Kidney (tissue), 14 donors: Measurements from ENCODE around the gene TMEM109. TPM values are rescaled to one million over a fixed set of nuclear protein-coding genes. Genes with fewer than 3 reads are reported as not detected.

ENCODE experiments used
- DNase-seq, 5 donors: peaks; one replicate each; pipeline ENCODE4 v3.0.0-alpha.2; 2013 to 2020
- FAIRE-seq: peaks from 2 replicates; lab custom pipeline; 2012; peaks lifted over from hg19 to GRCh38; lab: Jason Lieb, UNC
- H3K27ac ChIP-seq, 2 donors: one replicate each; pipeline ENCODE4 v1.7.0; 2013; ENCODE audit warnings: low read depth in 2 of 2, low read length in 2 of 2, inconsistent platforms in 1 of 2
- H3K27me3 ChIP-seq: one replicate; pipeline ENCODE4 v1.7.1; 2013; ENCODE audit warnings: low read length, inconsistent platforms; ENCODE audit not compliant: control insufficient read depth, insufficient read depth
- H3K36me3 ChIP-seq, 3 donors: one replicate each; pipeline versions ENCODE4 v1.7.0 to v1.7.1; 2013; ENCODE audit warnings: low read length in 3 of 3, control low read depth in 1 of 3, inconsistent platforms in 1 of 3; ENCODE audit not compliant: insufficient read depth in 3 of 3, control insufficient read depth in 2 of 3
- H3K4me1 ChIP-seq, 3 donors: one replicate each; pipeline versions ENCODE4 v1.7.0 to v1.7.1; 2013; ENCODE audit warnings: low read length in 3 of 3, inconsistent platforms in 1 of 3, low read depth in 1 of 3; ENCODE audit not compliant: control insufficient read depth in 2 of 3, insufficient read depth in 2 of 3
- H3K4me3 ChIP-seq, 3 donors: one replicate each; pipeline versions ENCODE4 v1.7.0 to v1.8.1; 2013; ENCODE audit warnings: low read length in 3 of 3, control low read depth in 1 of 3, inconsistent platforms in 1 of 3
- H3K9ac ChIP-seq, 3 donors: one replicate each; pipeline versions ENCODE4 v1.7.0 to v1.7.1; 2013; ENCODE audit warnings: low read length in 3 of 3, control low read depth in 1 of 3, inconsistent platforms in 1 of 3
- H3K9me3 ChIP-seq, 3 donors: one replicate each; pipeline versions ENCODE4 v1.7.0 to v1.7.1; 2013; ENCODE audit warnings: low read length in 3 of 3, control low read depth in 1 of 3, inconsistent platforms in 1 of 3; ENCODE audit not compliant: control insufficient read depth in 2 of 3, insufficient read depth in 1 of 3
- CTCF ChIP-seq: IDR thresholded peaks from 3 replicates; pipeline ENCODE4 v1.5.1; 2012; ENCODE audit warnings: mild to moderate bottlenecking, moderate library complexity, borderline replicate concordance; ENCODE audit not compliant: insufficient read depth; ENCODE audit errors: extremely low read depth
- intact Hi-C: fragments of 100-400 bp; cut with DNase I; formaldehyde crosslinking; loops from one replicate; pipeline ENCODE4 v1.11.1; 2022
- polyA plus RNA-seq: library from polyadenylated mRNA; stranded (reverse); fragments of 350-450 nt; fragmentation: Illumina TruSeq; extraction: RNeasy Lipid Tissue Mini Kit (QIAGEN cat#74804); gene quantifications from one replicate; pipeline ENCODE4 v1.2.3, GENCODE V29; 2014; ENCODE audit warnings: low read depth, low replicate concordance; ENCODE audit not compliant: insufficient read depth
- total RNA-seq: library from RNA; stranded (reverse); fragmentation: NEBNext Ultra II Directional; extraction: Animal tissue kit (Norgen Biotek cat#: 25700); gene quantifications from one replicate; pipeline ENCODE4 v1.2.1, GENCODE V29; 2021
- donor health status: control.
- donor health status: control.
- donor health status: control.
- donor health status: control.
- donor health status: control.
- donor health status: DM: yes; HTN: yes; CAD: no.
- donor health status: Normal renal cell carcinoma (clear cell type).

Gene TMEM109
- total and polyA plus RNA-seq, 2 donors from 2014 or later = 130 to 139 TPM

GRCh38 chr11:60889869-60890311 lies 24.1 kb upstream of the TMEM109 start:
- FAIRE-seq = no peak

GRCh38 chr11:60890696-60891095 lies 23.3 kb upstream of the TMEM109 start:
- peaks cover 3 to 19% (median 12%) of the 10 kb centered on the region in 3 donors for H3K36me3 ChIP-seq
- H3K9me3 ChIP-seq = no peaks in the 10 kb centered on the region
- no peaks in the 10 kb centered on the region for H3K27me3 ChIP-seq
- no peak overlapping the region for H3K4me3 ChIP-seq
- no peak overlapping the region for H3K9ac ChIP-seq
- H3K4me1 ChIP-seq = no peaks in the 10 kb centered on the region
- DNase-seq (peak in 1 of 5 donors; percentile 30), FAIRE-seq (no peak)
- intact Hi-C loops = no loop called here
- no peak for TF ChIP-seq CTCF
- H3K27ac ChIP-seq = no peak overlapping the region

More at GRCh38 chr11:60889869-60890311, 24.1 kb upstream of the TMEM109 start:
- Histone ChIP-seq H3K27me3 (no peaks in the 10 kb centered on the region), H3K36me3 (peaks cover 0 to 15% (median 9%) of the 10 kb centered on the region in 3 donors), H3K4me1 (no peaks in the 10 kb centered on the region), H3K4me3 (no peak overlapping the region), H3K9me3 (no peaks in the 10 kb centered on the region), H3K27ac (no peak overlapping the region), H3K9ac (no peak overlapping the region)
- intact Hi-C loops = no loop called here
- peak in 1 of 5 donors; percentile 19 for DNase-seq
- TF ChIP-seq CTCF = no peak

- no peaks in the 10 kb centered on the region for H3K27me3 ChIP-seq
- FAIRE-seq (no peak), DNase-seq (peak in 1 of 5 donors; percentile 37)
- no peaks in the 10 kb centered on the region for H3K9me3 ChIP-seq
- H3K36me3 ChIP-seq = peaks cover 3 to 19% (median 17%) of the 10 kb centered on the region in 3 donors
- no peak for TF ChIP-seq CTCF
- intact Hi-C loops = no loop called here
- no peaks in the 10 kb centered on the region for H3K4me1 ChIP-seq
- no peak overlapping the region for H3K27ac ChIP-seq
- H3K9ac ChIP-seq = no peak overlapping the region
- no peak overlapping the region for H3K4me3 ChIP-seq
Observed at GRCh38 chr11:60891103-60891741, 22.7 kb upstream of the TMEM109 start.
